ENCODE measurements around the gene HDAC7. TPM values are rescaled to one million over a fixed set of nuclear protein-coding genes. Genes with fewer than 3 reads are reported as not detected.
A peak's percentile ranks its signal among the peaks of the same experiment; 100 is the strongest.

The HDAC7 gene
- total RNA-seq, 3 donors from 2014 or later (not counting 1 experiment from before 2014, with no cell fraction given), result 141 to 235 (median 147) TPM

DNA sequence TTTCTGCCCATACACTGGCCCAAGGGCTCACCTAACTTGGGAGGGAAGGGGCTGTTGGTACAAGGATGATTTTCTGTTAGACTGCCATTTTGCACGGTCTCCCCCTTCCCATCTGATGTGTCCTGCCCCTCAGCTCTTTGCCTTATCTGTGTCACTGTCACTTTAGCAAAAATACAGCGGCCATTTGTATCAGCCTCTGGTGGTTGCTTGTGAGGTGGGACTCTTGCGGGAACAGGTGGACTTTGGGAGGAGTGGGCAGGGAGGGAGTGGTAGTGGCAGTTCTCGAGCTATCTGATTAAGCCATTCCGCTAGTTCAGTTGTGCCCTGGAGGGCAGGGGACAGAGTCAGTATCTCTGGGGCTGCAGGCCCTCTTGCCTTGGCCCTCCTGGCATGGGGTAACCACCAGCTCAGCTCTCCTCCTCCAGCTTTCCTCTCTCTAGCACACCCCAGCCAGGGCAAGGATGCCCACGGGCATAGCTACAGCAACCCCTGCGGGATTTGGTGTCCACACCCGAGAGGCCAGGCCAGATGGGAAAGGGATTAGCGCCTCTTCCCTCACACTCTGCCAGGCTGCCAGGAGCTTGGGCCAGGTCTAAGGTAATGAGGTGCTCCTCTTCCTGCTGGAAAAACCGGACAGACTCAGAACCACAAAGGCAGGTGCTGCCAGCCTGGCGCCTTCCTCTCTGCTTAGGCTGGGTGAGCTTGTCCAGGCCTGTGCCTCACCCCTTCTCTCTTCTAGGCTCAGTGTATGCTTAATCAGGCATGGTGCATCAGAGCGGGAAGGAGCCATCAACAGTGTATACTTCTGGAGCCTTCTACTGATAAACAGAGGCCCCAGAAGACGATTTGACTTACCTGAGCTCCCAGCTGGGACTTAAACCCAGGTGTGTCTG lies 38.0 kb downstream of the HDAC7 start:
- TF ChIP-seq, protein P1, sequence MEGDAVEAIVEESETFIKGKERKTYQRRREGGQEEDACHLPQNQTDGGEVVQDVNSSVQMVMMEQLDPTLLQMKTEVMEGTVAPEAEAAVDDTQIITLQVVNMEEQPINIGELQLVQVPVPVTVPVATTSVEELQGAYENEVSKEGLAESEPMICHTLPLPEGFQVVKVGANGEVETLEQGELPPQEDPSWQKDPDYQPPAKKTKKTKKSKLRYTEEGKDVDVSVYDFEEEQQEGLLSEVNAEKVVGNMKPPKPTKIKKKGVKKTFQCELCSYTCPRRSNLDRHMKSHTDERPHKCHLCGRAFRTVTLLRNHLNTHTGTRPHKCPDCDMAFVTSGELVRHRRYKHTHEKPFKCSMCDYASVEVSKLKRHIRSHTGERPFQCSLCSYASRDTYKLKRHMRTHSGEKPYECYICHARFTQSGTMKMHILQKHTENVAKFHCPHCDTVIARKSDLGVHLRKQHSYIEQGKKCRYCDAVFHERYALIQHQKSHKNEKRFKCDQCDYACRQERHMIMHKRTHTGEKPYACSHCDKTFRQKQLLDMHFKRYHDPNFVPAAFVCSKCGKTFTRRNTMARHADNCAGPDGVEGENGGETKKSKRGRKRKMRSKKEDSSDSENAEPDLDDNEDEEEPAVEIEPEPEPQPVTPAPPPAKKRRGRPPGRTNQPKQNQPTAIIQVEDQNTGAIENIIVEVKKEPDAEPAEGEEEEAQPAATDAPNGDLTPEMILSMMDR (IDR thresholded peaks at IDR 0.05), result no peak
- Histone ChIP-seq H3K27me3 (ENCODE audit: control insufficient read depth, insufficient read depth, low read length) (no peaks in the 10 kb centered on the region), H3K4me1 (ENCODE audit: control insufficient read depth, insufficient read depth, low read length) (peaks cover 21% of the 10 kb centered on the region), H3K27ac (ENCODE audit: low read length) (no peak overlapping the region), H3K4me3 (ENCODE audit: low read length) (no peak overlapping the region), H3K36me3 (ENCODE audit: control insufficient read depth, insufficient read depth, low read length) (peaks cover 45% of the 10 kb centered on the region), H3K9me3 (ENCODE audit: control insufficient read depth, insufficient read depth, low read length) (no peaks in the 10 kb centered on the region)
- no peak for DNase-seq
- 93% methylated on average over 13 of the region's 13 CpGs for WGBS (ENCODE audit: insufficient coverage)
- Mint-ChIP-seq H3K9me3 (no peaks in the 10 kb centered on the region), H3K27me3 (ENCODE audit: low read depth in 2 of 2) (no peaks in the 10 kb centered on the region), H3K36me3 (no peaks in the 10 kb centered on the region), H3K4me1 (peaks cover 7 to 28% of the 10 kb centered on the region in 2 donors), H3K27ac (peak overlapping the region; percentile 75 to 81), H3K4me3 (no peak overlapping the region)
- no peak for ATAC-seq
- intact Hi-C loops (cut with micrococcal nuclease), result no loop called here

DNA sequence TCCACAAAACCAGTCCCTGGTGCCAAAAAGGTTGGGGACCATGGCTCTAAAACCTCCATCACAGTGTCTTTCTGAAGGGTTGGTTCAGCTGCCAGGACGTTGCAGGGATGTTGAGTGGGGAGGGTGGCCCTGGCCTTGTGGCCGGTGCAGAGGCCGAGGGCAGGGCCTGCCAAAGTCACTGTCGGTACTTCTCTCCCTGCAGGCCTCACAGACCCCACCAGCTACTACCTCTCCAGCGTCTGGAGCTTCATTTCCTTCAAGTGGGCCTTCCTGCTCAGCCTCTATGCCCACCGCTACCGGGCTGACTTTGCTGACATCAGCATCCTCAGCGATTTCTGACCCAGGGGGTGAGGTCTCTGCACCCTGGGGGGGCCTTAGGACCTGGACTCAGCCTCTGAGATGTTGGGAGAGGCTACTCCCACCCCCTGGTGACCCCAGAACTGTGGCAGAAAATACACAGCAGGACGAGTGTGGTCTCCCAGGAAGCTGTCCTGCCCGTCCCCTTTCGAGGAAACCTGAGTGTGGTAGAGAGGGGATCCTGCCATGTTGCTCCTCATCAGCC lies 39.7 kb downstream of the HDAC7 start:
- H3K27ac Mint-ChIP-seq, result no peak overlapping the region
- peaks cover 7 to 33% of the 10 kb centered on the region in 2 donors for H3K4me1 Mint-ChIP-seq
- ATAC-seq, result no peak
- DNase-seq, result no peak
- no peak overlapping the region for H3K4me3 ChIP-seq (ENCODE audit: low read length)
- peaks cover 0 to 4% of the 10 kb centered on the region in 2 donors for H3K27me3 Mint-ChIP-seq (ENCODE audit: low read depth in 2 of 2)
- no peaks in the 10 kb centered on the region for H3K9me3 ChIP-seq (ENCODE audit: control insufficient read depth, insufficient read depth, low read length)
- H3K36me3 Mint-ChIP-seq, result no peaks in the 10 kb centered on the region
- intact Hi-C loops (cut with micrococcal nuclease), result loop anchor here (1.0 kb wide), 4 partner anchors 38 to 129 kb away; no protein-coding TSS in a partner anchor
- H3K4me3 Mint-ChIP-seq, result no peak overlapping the region
- H3K36me3 ChIP-seq (ENCODE audit: control insufficient read depth, insufficient read depth, low read length), result peaks cover 28% of the 10 kb centered on the region
- H3K4me1 ChIP-seq (ENCODE audit: control insufficient read depth, insufficient read depth, low read length), result peaks cover 31% of the 10 kb centered on the region
- no peaks in the 10 kb centered on the region for H3K9me3 Mint-ChIP-seq
- H3K27me3 ChIP-seq (ENCODE audit: control insufficient read depth, insufficient read depth, low read length), result no peaks in the 10 kb centered on the region
- 79% methylated on average over 10 of the region's 11 CpGs for WGBS (ENCODE audit: insufficient coverage)
- H3K27ac ChIP-seq (ENCODE audit: low read length), result no peak overlapping the region
- TF ChIP-seq, protein P1 (IDR thresholded peaks at IDR 0.05), result no peak

DNA sequence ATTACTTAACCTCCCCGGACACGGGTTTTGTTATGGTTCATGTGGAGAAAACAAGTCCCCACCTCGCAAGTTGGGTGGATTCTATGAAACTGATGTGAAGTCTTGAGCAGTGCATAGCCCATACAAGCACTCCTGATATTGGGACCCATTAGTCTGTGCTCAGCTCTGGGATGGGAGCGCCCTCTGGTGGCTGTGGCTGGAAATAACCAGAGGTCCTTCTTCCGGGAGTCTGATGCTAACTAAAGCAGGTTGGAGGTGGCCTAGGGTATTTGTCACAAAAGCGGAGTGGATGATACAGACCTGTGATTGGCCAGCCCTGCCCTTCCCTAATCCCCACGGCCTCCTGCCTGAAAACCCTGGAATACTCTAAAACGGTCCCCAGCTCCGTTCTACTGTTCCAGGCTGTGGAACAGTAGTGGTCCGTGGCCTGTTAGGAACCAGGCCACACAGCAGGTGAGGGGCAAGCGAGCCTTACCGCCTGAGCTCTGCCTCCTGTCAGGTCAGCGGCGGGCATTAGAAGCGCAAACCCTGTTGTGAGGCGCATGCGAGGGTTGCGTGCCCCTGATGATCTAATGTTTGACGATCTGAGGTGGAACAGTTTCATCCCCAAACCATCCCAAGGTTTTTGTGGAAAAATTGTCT lies 40.3 kb downstream of the HDAC7 start:
- Mint-ChIP-seq H3K27ac (peak overlapping the region; percentile 68 to 70), H3K9me3 (no peaks in the 10 kb centered on the region), H3K4me3 (no peak overlapping the region), H3K4me1 (peaks cover 7 to 33% of the 10 kb centered on the region in 2 donors), H3K36me3 (no peaks in the 10 kb centered on the region), H3K27me3 (ENCODE audit: low read depth in 2 of 2) (peaks cover 0 to 4% of the 10 kb centered on the region in 2 donors)
- no peaks in the 10 kb centered on the region for H3K9me3 ChIP-seq (ENCODE audit: control insufficient read depth, insufficient read depth, low read length)
- peaks cover 22% of the 10 kb centered on the region for H3K36me3 ChIP-seq (ENCODE audit: control insufficient read depth, insufficient read depth, low read length)
- no peak overlapping the region for H3K27ac ChIP-seq (ENCODE audit: low read length)
- intact Hi-C loops (cut with micrococcal nuclease), result loop anchor here (1.0 kb wide), 4 partner anchors 37 to 128 kb away; no protein-coding TSS in a partner anchor
- DNase-seq (peak; percentile 91 to 94), ATAC-seq (peak; percentile 92 to 98 (median 92))
- peaks cover 31% of the 10 kb centered on the region for H3K4me1 ChIP-seq (ENCODE audit: control insufficient read depth, insufficient read depth, low read length)
- WGBS (ENCODE audit: insufficient coverage), result 52% methylated on average over 19 of the region's 19 CpGs
- no peaks in the 10 kb centered on the region for H3K27me3 ChIP-seq (ENCODE audit: control insufficient read depth, insufficient read depth, low read length)
- no peak overlapping the region for H3K4me3 ChIP-seq (ENCODE audit: low read length)
- TF ChIP-seq, protein P1 (IDR thresholded peaks at IDR 0.05), result peak; percentile 92

Measured in natural killer cell (primary cell).